Transverse colon (tissue), 4 donors: ENCODE results near the gene ARHGAP42.
"Not testable (repeated sequence)": the region's sequence is repeated elsewhere in the genome, so short reads cannot be mapped to it uniquely, and the experiment has no call there.

Experiments
- CTCF ChIP-seq, 5 experiments: fragments of 200-600 bp in 3 of 5; fragments of 450-650 bp in 2 of 5; sonication (generic) in 3 of 5; IDR thresholded peaks; 1 replicate in 2 of 5; 2 replicates in 3 of 5; pipeline ENCODE4 v1.5.1; 2016 to 2017; ENCODE audit warnings: antibody characterized with exemption in 5 of 5, inconsistent platforms in 3 of 5, mild to moderate bottlenecking in 2 of 5, moderate library complexity in 1 of 5
- EP300 ChIP-seq: sonication (generic); formaldehyde crosslinking; IDR thresholded peaks from one replicate; pipeline ENCODE4 v1.6.1; 2017; ENCODE audit warnings: antibody characterized with exemption, low read depth
- POLR2A ChIP-seq: fragments of 450-650 bp; IDR thresholded peaks from one replicate; pipeline ENCODE4 v1.6.1; 2016; ENCODE audit warnings: antibody characterized with exemption, mild to moderate bottlenecking, moderate library complexity
- POLR2AphosphoS5 ChIP-seq, 3 donors: sonication (generic); formaldehyde crosslinking; IDR thresholded peaks; one replicate each; pipeline ENCODE4 v1.6.1; 2016; ENCODE audit warnings: antibody characterized with exemption in 3 of 3

DNA sequence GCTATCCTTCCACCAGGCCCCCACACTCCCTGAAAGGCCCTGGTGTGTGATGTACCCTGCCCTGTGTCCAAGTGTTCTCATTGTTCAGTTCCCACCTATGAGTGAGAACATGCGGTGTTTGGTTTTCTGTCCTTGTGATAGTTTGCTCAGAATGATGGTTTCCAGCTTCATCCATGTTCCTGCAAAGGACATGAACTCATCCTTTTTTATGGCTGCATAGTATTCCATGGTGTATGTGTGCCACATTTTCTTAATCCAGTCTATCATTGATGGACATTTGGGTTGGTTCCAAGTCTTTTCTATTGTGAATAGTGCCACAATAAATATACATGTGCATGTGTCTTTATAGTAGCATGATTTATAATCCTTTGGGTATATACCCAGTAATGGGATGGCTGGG, 208.9 kb downstream of the ARHGAP42 start:
- TF ChIP-seq POLR2AphosphoS5 (IDR thresholded peaks at IDR 0.05); CTCF (IDR thresholded peaks at IDR 0.05); POLR2A; EP300: not testable (repeated sequence)
